HG03097 (cell line): Measurements from ENCODE around the gene GOLIM4.
"Not testable (repeated sequence)": the region's sequence is repeated elsewhere in the genome, so short reads cannot be mapped to it uniquely, and the experiment has no call there.

ENCODE experiments used
- ATAC-seq: cut with Tn5 transposase; IDR thresholded peaks from one replicate; pipeline ENCODE4 v1.9.1; 2021; ENCODE audit not compliant: unreplicated experiment, low FRiP score

The GOLIM4 gene

DNA sequence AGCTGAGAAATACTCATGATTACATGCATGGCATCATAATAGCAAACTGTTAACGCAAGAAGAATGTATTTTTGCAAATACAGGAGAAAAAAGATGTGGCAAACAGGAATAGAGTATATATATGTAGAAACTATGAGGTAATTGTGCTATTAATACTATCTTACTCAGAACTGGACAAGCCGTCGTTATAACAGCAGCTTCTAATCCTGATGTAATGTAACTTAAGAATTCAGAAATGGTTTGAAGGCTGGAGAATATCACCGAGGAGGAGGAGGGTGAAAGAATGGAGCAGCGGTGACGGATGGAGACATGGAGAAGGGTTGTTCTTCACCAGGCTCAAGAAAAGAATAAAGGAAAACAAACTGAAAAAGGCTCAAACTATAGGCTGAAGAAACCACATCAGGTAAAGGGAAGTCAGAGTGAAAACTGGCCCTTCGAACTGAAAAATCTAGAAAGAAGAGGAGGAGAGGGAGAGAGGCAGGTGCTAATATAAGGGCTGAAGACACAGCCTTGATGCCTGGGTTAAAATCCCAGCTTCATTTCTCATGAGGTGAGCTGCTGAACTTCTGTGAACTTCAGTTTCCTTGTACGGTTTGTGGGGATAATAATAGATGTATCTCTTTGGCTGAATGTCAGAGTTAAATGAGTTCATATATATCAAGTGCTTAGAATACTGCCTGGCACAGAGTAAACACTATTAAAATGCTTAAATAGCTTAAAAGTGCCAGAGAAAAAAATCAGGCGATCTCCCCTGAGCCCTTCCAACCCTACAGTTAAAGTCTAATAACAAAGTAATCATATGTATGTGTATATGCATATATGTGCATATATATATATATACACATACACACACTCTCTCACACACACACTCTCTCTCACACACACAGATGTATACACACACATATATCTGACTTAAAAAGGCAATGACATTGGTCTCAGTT is 43.9 kb downstream of the GOLIM4 start:
- no peak for ATAC-seq

- ATAC-seq, result no peak
Observed at GRCh38 chr3:168051070-168051469, 44.7 kb downstream of the GOLIM4 start.

GRCh38 chr3:168049367-168049974 is 46.3 kb downstream of the GOLIM4 start:
- ATAC-seq, result no peak

- no peak for ATAC-seq
Observed at GRCh38 chr3:168048414-168049330, 47.1 kb downstream of the GOLIM4 start.

GRCh38 chr3:168047936-168048335 is 47.8 kb downstream of the GOLIM4 start:
- ATAC-seq, result no peak

DNA sequence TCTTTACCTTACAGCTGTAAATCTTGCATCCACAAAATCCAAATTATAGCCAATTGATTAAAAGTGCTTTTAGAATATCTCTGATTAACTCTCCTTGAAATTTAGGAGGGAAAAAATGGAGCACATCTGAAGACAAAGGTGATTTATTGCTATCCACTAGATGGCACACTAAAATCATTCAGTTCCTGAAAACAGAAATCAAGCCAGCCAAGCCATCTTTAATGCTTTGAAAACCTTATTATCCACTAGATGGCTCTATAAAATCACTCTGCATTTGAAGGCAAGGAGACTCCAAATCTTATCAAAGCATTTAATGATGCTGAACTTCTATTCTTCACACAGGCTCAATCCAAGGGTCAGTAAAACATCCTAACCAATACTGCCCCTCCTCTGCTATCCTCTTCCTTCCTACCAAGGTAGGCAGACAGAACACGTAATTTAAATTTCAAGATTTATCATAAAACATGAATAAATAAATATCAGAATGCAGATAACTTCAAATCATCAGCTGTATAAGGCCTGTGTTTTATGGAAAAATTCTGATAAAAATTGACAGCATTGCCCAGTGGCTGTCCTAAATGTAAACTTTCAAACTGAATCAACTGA is 48.4 kb downstream of the GOLIM4 start:
- ATAC-seq, result peak; percentile 65

DNA sequence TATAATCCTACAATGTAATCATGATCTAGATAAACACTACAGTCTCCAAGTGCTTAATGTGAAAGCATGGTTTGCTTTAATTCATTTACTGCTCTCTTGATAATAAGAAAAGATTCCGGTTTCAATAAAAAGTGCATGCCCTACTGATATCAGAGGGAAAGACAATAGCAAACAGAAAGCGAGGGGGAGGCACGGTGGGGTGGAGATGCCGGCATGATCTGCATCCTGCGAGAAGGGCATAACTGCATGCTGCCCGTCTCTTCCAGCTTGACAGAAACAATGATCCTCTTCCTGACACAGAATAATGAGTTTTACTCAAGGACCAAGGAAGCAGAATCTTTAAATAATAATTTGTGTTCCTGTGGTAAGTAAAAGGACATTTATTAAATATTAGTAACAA is 51.7 kb downstream of the GOLIM4 start:
- ATAC-seq, result no peak

DNA sequence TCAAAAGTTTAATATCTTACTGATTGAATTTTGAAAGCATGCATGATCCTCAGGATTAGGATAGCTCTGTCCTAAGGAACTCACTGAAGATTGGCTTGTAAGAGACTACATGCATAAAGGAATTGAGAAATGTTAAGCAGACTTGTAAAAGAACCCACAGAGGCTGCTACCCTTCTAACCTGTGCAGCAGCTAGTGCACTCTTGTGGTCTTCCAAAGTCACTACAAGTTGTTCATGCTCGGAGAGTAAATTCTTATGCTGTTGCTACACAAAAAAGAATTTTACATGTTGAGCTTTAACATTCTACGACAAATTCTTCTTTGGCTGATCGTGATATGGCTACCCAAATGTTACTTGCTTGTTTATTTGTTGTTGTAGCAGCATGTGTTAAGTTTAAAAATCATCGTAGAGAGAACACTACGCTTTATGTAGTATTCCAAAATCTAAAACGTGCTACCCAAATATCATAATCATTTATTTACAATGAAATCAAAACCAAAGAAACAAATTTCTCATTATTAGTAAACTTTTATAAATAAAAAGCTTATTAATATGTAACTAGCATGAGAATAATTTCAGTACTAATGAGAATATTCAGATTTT is 55.0 kb downstream of the GOLIM4 start:
- ATAC-seq, result peak; percentile 62

DNA sequence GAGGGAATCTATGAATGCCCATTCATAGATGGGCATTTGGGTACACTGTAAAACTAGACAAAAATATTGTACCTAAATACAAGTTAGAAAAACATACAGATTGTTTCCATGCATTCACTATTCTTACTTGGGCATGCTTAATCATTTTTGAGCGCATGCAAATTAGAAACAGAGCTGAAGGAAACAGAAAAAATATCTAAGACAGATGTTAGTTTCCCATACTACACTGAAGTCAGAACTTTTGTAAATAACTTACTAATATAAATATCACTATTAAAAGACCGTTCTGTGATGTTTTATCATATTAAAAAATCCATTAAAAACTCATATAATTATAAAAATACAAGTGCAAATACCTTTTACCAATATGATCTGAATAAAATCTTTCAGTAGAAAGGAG is 58.7 kb downstream of the GOLIM4 start:
- no peak for ATAC-seq

DNA sequence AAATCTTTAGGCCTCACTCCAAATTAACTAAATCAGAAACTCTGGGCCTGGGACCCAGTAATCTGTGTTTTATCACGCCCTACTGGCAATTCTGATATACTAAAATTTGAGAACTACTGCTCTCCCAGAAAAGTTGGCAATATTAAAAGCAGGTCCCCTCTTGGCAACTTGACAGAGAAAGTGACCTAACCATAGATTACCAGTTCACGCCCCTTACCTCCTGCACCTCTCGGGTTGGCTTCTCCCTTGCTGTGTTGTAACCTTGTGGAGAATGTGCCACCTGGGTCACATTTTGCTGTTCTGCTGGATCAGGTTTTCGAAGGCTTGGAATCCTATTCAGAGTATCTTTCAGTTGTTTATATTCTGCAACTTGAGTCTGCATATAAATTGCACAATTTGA is 59.1 kb downstream of the GOLIM4 start:
- no peak for ATAC-seq

DNA sequence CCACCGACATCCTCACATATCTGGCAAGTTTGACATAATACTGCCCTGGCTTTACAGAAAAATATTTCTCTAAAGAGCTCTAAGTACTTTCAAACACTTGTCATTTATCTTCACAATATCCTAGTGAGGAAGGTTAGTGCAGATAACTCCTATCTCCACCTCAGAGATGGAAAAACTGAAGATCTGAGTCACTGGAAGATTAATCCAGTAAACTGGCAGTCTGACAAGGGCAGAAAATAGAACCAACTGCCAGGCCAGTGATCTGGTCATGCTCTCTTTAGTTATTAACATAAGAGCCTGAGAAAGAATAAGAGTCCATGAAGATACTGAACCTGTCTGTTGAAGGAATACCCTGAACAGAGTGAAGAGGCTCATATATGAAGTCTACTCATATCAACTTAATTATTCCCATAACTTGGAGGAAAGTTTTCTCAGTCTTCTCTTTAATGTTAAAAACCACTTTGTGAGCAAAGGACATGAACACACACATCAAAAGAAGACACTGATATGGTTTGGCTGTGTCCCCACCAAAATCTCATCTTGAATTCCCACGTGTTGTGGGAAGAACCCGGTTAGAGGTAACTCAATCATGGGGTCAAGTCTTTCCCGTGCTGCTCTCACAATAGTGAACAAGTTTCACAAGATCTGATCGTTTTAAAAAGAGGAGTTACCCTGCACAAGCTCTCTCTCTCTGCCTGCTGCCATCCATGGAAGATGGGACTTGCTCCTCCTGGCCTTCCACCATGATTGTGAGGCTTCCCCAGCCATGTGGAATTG is 61.4 kb downstream of the GOLIM4 start:
- no peak for ATAC-seq

DNA sequence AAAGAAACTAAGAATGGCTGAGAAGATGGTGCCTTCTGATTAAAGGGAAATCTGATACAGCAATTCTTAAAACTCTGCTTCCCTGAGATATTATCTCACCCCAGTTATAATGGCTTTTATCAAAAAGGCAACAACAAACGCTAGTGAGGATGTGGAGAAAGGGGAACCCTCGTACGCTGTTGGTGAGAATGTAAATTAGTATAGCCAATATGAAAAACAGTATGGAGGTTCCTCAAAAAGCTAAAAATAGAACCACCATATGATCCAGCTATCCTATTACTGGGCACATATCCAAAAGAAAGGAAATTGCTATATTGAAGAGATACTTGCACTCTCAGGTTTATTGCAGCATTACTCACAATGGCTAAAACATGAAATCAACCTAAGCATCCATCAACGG is 65.1 kb downstream of the GOLIM4 start:
- ATAC-seq, result no peak

- no peak for ATAC-seq
Observed at GRCh38 chr3:168029705-168030104, 66.0 kb downstream of the GOLIM4 start.

- ATAC-seq, result no peak
Observed at GRCh38 chr3:168028086-168028485, 67.6 kb downstream of the GOLIM4 start.

DNA sequence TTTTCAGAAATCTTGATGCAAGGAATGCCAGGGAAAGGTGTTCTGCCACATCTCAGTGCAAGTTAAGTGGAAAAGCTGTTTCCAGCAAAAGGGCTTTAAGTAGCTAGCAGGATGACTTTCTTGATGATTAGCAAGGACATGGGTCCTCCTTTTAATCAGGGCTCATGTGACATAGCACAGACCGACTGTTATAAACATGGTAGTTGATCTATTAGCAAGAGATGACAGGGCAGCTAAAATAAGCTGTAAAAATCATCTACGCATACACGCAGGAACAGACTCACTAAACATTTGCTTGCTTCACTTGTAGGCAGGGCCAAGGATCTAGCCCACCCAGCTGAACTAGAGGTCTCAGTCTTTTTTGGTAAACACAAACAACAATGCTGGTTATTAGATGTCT is 69.0 kb downstream of the GOLIM4 start:
- ATAC-seq, result no peak

GRCh38 chr3:168025076-168025475 is 70.6 kb downstream of the GOLIM4 start:
- ATAC-seq, result no peak

DNA sequence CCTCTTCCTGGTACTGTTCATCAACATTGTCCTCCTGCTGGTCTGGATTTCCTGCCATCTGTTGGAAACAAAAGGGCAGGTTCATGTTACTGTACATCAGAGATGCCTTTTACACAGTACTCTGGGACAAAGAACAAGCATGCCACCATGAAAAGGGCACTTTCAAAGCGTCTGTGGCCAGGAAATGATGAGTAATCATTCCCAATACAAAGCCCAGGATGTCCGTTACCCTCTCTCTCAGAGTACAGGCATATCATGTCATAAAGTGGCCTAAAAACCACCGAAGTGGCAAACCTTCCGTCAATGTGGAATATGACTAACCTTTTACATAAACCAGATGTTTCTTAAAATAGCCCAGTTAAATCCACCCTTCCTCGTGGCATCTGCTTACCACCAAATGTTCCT is 71.2 kb downstream of the GOLIM4 start:
- peak; percentile 72 for ATAC-seq

GRCh38 chr3:168021737-168022450 is 73.8 kb downstream of the GOLIM4 start:
- no peak for ATAC-seq

GRCh38 chr3:168011280-168011679 is 84.4 kb downstream of the GOLIM4 start:
- not testable (repeated sequence) for ATAC-seq
